OCI-LY7 (cell line): ENCODE data around the gene ENO2.

Experiments
- CTCF ChIP-seq: fragments of 200-600 bp; sonication (generic); conservative IDR thresholded peaks from 2 replicates; pipeline ENCODE4 v1.5.1; 2014; ENCODE audit warnings: mild to moderate bottlenecking, antibody characterized with exemption, low read length, moderate library complexity, mixed read lengths
- EZH2phosphoT487 ChIP-seq: fragments of 200-600 bp; sonication (generic); IDR thresholded peaks from 2 replicates; pipeline ENCODE4 v1.6.1; 2018; ENCODE audit warnings: low read depth, borderline replicate concordance, mild to moderate bottlenecking, mixed run types, antibody characterized with exemption, low read length, moderate library complexity, mixed read lengths

DNA sequence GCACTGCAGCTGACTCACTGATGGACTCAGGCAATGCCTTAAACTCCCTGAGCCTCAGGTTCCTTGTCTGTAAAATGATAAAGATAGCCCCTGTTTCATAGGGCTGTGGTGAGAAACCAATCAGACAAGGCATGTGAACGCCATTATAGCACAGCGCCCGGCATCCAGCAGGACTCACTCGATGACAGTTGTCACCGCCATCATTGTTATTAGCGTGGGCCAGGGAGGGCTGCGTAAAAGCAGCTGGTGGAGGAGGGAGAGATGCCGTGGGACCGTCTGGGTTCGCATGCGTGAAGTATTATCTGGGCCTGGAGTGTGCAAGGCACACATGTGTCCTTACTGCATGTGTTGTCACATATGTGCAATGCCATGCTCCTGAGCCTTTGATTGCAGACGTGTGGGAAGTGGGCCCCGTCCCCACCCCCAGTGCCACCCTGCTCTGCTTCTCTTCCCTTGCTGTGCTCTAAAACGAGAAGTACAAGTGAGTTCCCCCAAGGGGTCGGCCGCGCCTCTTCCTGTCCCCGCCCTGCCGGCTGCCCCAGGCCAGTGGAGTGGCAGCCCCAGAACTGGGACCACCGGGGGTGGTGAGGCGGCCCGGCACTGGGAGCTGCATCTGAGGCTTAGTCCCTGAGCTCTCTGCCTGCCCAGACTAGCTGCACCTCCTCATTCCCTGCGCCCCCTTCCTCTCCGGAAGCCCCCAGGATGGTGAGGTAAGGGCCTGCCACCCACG lies 36.6 kb downstream of the ENO2 start, which contains the start of gene PTPN6:
- TF ChIP-seq CTCF (no peak), EZH2phosphoT487 (no peak)
